ENCODE measurements around the gene MTA1.
A peak's percentile ranks its signal among the peaks of the same experiment; 100 is the strongest.

Gene MTA1

GRCh38 chr14:105467249-105467941, 47.8 kb downstream of the MTA1 start:
- DNase-seq, result no peak

GRCh38 chr14:105467942-105468471, 48.4 kb downstream of the MTA1 start:
- no peak for DNase-seq

DNA sequence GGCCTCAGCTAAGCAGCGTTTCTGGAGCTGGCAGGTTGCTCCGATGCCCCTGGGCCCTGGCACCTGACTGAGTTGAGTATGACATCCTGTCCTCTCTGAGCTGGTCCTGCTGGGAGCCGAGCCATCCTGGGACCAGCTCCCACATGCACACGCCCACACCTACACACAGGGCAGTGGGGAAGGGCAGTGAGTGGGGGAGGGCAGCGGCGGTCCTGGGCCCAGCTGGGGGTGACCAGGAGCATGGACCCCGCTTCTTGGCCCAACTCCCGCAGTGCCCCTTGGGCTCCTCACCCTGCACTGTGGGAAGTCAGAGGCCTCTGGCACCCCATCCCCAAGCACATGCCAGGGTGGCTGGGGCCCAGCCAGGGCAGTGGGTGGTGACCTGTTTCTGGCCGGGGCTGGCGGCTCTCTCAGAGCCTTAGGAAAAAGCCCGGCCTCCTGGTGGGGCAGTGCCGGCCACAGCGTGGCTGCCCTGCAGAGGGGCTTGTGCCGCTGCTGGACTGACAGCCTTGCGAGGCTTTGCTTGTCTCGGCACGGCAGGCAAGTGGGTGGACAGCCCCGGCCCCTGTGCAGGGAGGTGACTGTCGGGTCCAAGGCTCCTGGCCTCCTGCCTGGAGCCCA, 49.1 kb downstream of the MTA1 start:
- DNase-seq, result no peak

DNA sequence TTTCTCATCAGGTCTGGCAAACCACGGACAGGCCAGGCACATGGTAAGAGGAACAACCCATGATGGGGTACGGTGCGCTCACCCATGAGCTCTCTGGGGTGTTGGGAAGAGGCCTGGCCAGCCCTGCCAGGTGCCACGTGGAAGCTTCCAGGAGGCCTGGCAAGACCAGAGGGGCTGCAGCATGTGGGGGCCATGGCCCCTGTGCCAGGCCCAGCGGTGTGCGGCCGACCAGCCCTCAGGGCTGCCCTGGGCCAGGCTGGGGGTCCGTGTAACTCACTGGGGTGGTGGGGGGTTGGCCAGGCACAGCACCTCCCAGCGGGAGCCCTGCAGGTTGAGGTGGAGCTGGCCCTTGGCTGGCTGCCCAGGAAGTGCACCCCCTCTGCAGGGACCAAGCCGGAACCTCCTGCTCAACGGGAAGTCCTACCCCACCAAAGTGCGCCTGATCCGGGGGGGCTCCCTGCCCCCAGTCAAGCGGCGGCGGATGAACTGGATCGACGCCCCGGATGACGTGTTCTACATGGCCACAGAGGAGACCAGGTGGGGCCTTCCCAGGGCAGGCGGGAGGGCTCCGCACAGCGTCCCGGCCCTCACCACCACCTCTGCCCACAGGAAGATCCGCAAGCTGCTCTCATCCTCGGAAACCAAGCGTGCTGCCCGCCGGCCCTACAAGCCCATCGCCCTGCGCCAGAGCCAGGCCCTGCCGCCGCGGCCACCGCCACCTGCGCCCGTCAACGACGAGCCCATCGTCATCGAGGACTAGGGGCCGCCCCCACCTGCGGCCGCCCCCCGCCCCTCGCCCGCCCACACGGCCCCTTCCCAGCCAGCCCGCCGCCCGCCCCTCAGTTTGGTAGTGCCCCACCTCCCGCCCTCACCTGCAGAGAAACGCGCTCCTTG, 50.1 kb downstream of the MTA1 start:
- no peak for DNase-seq

DNA sequence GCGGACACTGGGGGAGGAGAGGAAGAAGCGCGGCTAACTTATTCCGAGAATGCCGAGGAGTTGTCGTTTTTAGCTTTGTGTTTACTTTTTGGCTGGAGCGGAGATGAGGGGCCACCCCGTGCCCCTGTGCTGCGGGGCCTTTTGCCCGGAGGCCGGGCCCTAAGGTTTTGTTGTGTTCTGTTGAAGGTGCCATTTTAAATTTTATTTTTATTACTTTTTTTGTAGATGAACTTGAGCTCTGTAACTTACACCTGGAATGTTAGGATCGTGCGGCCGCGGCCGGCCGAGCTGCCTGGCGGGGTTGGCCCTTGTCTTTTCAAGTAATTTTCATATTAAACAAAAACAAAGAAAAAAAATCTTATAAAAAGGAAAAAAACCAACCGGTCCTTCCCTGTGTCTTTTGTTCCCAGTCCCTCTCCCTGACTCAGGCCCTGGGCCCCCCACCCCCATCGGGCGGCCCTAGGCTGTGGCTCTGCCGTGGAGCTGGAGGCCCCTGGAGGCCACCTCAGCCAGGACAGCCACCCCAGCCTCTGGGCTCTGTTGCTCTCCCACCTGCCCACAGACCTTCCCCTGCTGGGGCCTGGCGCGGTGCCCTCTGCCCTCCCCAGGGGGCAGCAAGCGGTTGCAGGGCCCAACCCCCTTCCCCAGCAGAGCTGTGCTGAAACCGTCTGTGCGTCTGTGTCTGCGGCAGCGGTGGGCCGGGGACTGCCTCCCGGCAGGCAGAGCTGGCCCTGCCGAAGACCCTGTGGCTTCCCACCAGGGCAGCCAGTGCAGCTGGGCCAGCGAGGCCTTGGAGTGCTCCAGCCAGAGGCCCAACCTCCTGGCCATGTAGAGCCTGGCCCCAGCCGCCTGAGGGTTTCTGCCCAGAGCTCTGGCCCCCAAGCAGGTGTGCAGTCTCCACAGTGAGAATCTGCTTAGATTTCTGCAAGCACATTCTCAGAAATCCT, 51.0 kb downstream of the MTA1 start:
- DNase-seq, result no peak

GRCh38 chr14:105471297-105471821, 51.7 kb downstream of the MTA1 start:
- no peak for DNase-seq

- DNase-seq, result no peak
Observed at GRCh38 chr14:105471823-105472485, 52.3 kb downstream of the MTA1 start.

DNA sequence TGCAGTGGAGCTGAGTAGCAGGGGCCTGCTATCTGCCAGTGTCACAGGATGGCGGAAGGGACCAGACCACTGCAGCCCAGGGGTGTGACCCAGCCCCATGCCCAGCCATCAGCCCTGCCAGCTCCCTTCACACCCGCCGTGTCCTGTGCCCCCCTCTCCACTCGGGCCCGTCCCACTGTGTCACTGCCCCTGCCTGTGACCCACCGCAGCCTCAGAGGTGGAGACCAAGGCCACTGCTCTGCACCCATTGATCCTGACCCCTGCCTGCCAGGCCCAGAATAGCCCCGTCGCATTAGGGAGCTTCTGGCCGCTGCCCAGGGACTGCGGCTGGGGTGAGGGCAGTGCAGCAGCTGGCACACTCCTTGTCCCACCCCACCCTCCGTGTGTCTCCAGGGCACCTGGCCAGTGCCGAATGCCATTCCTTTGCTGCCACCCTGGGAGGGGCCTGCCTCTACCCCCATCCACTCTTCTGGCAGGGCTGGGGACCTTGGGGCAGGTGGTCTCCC, 52.9 kb downstream of the MTA1 start:
- no peak for DNase-seq

DNA sequence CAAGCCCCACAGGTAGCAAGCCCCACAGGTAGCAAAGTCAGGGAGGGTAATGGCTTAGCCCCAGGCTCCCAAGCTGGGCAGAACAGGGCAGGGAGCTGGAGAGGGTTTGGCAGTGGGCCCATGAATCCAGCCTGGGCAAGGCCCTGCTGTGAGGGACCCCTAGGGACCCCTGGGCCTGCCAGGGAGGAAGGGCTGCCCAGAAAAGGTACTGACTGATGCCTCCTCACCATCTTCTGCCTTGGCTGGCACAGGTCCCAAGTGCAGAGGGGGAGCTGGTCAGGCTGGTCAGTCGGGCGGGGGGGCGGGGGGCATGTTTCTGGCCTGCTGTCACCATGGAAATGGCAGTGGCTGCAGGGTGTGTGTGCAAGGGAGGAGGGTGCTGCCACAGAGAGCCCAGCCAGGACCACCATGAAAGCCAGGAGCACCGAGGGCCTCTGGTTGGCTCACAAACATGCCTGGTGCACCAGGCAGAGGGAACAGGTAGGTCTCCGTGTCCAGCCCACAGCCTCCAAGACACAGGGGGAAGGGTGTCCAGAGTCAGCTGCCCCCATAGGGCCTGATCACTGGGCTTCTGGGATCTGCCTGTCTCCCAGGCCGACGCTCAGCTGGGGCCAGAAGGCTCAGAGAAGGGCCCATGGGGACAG, 53.5 kb downstream of the MTA1 start:
- no peak for DNase-seq

DNA sequence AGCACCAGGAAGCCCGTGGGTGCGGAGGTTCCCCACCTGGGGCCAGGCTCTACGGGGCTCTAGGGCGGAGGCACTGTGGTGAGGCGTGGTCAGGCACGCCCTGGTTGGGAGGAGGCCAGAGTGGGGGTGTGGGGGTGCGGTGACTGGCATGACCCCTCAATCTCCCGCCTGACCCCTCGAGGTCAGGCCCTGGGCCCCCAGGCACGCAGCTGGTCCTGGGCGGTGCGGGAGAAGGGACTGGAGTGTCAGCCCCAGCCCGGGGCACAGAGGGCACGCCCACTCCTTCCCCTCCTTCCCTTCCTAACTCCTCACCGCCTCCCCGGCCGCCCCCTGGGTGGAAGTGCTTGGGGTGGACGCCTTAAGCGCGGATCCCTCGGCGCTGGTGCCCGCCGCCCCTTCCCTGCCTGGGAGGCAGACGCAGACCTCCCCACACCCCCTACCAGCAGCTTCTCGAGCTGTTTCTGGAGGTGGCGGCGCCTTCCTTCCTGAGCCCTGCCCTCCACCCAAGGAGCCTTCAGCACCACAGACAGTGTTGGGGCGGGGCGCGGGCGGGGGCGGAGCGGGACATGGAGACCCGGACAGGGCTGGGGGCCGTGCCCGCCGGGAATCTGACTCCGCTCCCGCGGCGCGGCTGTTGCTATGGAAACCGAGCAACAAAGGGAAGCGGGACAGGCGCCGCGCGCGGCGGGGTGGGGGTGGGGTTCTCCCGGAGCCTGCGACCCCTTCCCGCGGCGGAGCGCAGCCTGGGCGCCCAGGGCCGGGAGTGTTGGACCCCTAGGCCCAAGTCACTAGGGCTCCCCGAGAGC, 54.3 kb downstream of the MTA1 start:
- peak; percentile 68 for DNase-seq

- DNase-seq, result no peak
Observed at GRCh38 chr14:105474483-105475268, 55.0 kb downstream of the MTA1 start, which contains the start of gene CRIP2. TSS of gene CRIP2 (plus strand) at chr14:105474821. CDS start at chr14:105474863, 42 bp downstream.

DNA sequence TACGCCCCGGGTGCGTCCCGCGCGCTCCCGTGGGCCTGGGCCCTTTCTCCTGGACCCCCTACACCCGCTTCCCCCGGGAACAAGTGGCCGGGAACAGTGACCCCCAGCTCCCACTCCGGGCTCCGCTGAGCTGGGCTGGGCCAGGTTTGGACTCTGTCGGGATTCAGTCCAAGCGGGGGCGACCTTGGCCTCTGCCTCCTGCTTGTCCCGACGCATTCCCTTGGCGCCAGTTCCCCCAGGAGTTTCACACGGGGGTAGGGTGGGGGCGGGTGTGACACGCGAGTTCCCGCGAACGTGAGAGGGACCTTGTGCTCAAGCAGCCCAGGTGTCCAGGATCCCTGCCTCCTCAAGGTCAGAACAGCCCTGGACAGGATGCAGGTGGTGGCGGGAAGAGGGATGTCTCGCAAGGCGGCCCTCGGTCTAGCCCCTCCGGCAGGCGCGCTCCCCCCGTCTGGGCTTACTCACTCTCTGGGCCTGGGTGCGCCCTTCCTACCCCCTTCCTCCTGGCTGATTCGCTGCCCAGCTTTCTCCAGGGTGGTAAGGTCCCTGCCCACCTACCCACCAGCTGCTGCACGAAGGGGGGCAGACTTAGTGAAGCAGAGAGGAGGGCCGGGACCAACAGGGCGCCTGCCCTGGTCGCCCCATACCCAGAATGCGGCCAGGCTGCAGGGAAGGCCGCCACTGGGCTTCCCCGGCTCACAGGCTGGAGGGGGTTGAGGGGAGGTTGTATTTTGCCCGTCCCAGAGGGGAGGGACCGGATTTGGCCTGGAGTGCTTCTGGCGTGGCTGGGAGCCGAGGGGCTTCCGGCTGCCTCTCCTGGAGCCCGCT, 55.9 kb downstream of the MTA1 start:
- DNase-seq, result no peak

GRCh38 chr14:105476097-105476830, 56.6 kb downstream of the MTA1 start:
- no peak for DNase-seq

DNA sequence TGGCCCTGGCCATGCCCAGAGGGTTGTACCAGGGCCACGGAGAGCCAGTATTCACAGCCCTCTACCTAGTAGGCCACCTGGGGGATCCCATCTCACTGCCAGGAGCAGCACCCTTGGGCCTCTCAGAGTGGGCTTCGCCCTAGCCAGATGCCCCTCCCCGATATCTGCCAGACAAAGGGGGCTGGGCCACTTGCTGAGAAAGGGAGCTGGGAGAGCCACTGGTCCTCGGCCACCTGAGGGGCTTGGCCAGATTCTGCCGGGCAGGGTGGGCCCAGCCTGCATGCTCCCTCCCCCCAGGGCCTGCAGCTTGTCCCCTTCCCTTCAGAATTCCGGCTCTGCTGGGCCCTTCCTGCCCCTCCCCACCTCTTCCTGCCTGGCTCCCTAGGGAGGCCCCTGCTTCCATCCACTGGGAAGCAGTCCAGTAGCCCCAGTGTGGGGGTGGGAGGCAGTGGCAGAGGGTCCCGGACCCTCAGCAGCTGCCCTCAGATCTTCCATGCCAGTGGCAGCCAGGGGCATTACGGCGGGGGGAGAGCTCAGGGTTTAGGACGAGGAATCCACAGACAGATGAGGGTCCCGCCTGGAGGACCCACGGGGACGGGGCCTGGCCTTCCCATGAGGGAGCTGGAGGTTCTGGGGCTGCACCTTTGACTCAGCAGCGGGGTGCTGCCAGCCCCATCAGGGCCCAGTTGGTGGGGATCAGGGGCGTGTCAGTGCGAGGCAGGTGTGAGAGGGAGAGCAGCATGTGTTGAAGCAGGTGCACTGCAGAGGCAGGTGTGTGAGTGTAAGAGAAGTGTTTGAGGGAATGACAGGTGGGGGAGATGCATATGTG, 57.4 kb downstream of the MTA1 start:
- no peak for DNase-seq

DNA sequence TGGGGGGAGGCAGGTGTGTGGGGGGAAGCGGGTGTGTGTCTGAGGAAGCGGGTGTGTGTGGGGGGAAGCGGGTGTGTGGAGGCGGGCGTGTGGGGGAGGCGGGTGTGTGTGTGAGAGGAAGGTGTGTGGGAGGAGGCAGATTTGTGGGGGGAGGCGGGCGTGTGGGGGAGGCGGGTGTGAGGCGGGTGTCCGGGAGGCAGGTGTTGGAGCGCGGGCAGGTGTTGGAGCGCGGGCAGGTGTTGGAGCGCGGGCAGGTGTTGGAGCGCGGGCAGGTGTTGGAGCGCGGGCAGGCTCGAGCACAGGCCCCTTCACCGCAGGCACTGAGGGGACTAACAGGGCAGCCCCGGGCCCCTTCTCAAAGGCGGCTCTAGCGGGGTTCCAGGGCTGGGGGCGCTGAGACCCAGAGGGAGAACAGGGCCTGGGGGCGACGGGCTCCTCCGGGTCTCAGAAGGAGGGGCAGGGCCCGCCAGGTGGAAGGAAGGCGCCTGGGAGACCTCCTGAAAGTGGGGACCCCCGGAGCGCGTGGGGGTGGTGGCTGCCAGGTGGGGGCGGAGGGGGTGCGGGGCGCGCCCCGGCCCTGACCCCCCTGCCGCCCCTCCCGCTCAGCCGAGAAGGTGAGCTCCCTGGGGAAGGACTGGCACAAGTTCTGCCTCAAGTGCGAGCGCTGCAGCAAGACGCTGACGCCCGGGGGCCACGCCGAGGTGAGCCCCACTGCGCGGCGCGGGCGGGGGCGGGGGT, 58.2 kb downstream of the MTA1 start:
- peak; percentile 48 for DNase-seq

All from activated effector memory CD4-positive, alpha-beta T cell treated with Interleukin-2 at 50 U/mL for 16 hours (primary cell).